ENCODE measurements around the gene PLEKHA1.

Gene PLEKHA1

DNA sequence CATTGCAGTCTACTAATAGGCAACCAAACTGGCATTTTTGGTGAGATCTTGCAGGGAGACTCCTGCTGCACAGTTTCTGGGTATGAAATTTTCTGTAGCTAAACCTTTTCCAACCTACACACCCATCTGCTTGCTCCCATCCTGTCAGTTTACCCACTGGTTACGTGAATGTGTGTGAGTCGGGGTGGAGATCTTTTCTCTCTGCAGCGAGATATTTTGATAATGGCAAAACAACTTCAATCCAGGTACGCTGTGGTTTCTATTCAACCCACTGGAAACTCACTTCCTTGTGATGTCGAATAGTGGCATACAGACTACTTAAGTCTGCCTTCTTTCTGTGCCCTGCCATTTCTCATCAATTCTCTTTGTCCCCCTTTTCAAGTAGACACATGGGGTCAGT, 4.5 kb downstream of the PLEKHA1 start:
- TF ChIP-seq, protein P1, sequence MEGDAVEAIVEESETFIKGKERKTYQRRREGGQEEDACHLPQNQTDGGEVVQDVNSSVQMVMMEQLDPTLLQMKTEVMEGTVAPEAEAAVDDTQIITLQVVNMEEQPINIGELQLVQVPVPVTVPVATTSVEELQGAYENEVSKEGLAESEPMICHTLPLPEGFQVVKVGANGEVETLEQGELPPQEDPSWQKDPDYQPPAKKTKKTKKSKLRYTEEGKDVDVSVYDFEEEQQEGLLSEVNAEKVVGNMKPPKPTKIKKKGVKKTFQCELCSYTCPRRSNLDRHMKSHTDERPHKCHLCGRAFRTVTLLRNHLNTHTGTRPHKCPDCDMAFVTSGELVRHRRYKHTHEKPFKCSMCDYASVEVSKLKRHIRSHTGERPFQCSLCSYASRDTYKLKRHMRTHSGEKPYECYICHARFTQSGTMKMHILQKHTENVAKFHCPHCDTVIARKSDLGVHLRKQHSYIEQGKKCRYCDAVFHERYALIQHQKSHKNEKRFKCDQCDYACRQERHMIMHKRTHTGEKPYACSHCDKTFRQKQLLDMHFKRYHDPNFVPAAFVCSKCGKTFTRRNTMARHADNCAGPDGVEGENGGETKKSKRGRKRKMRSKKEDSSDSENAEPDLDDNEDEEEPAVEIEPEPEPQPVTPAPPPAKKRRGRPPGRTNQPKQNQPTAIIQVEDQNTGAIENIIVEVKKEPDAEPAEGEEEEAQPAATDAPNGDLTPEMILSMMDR (IDR thresholded peaks at IDR 0.05; ENCODE audit: extremely low read depth, missing control alignments): no peak
- DNase-seq (ENCODE audit: low spot score): no peak

DNA sequence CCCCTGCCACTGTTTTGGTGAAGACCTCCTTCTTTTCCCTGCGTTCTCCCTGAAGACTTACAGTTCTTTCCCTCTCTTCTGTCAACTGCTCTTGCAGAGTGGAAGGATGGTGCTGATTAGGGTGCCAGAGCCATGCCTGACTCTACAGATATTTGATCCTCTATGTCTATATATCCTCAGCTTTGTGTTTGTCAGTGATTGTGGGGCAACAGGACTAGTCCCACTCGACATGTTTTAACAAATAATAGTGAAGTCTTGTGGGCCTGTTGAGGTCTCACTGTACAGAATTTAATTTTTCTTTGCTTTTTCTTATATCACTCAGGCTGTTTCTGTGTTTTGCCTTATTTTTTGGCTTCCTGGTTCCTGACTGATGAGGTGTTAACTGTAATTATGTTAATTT, 5.0 kb downstream of the PLEKHA1 start:
- TF ChIP-seq, protein P1 (IDR thresholded peaks at IDR 0.05; ENCODE audit: extremely low read depth, missing control alignments): no peak
- DNase-seq (ENCODE audit: low spot score): no peak

DNA sequence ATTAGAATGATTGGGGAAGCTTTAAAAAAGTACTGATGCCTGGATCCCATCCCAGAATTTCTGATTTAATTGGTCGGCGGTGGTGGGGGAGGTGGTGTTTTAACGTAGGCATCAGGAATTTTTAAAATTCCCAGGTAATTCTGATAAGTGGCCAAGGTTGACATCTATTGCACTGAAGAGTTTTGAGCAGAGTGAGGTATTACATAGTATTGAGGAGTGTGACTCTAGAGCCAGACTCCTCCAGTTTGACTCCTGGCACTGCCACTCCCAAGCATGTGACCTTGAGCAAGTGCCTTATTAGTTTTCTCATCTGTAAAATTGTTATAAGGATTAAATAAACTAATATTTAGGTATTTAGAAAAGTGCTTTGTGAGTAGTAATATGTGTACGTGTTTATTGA, 6.2 kb downstream of the PLEKHA1 start:
- no peak for DNase-seq (ENCODE audit: low spot score)
- TF ChIP-seq, protein P1 (IDR thresholded peaks at IDR 0.05; ENCODE audit: extremely low read depth, missing control alignments): no peak

DNA sequence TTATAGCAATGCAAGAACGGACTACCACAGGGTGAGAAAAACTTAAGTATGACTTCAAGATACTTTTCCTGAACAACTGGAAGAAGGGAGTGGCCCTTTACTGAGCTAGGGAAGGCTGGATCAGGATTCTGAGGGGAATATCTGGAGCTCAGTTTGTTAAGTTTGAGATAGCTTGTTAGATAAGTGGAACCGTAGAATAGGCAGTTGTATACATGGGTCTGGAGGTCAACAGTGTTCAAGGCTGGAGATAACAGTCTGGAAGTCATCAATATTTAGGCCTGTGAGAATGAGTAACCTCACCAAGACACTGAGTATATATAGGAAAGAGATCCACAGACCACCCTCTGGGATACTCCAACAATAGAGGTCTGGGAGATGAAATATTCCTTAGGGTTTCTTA, 7.2 kb downstream of the PLEKHA1 start:
- TF ChIP-seq, protein P1 (IDR thresholded peaks at IDR 0.05; ENCODE audit: extremely low read depth, missing control alignments): no peak
- no peak for DNase-seq (ENCODE audit: low spot score)

DNA sequence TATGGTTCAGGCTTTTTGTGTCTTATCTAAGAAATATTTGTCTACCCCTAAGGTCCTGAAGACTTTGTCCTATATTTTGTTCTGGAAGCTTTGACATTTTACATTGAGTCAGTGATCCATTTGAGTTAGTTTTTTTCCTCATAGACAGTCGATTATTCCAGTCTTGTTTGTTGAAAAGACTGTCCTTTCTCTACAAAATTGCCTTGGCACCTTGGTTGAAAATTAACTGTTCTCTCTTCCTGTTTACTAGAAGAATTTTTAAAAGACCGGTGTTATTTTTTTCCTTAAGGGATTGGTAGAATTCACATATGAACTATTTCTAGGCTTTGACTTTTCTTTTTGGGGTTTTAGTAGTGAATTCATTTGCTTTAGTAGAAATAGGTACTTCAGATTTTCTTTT, 12.0 kb downstream of the PLEKHA1 start:
- TF ChIP-seq, protein P1 (IDR thresholded peaks at IDR 0.05; ENCODE audit: extremely low read depth, missing control alignments): no peak
- DNase-seq (ENCODE audit: low spot score): no peak

DNA sequence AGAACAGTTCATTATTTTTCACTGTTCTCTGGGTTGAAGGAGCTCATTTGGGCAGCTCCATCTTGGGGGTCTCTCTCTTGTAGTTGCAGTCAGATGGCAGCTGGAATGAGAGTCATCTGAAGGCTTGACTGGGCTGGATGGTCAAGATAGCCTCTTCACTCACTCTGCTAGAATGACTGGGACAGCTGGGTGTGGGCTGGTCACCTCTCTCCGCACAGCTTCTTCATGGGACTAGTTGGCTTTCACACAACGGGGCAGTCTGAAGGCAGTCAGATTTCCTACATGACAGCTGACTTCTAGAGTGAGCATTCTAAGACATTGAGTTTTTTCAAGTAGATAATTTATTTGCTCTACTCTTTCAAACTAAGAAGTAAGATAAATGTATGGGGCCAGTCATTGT, 13.1 kb downstream of the PLEKHA1 start:
- TF ChIP-seq, protein P1 (IDR thresholded peaks at IDR 0.05; ENCODE audit: extremely low read depth, missing control alignments): no peak
- DNase-seq (ENCODE audit: low spot score): no peak

DNA sequence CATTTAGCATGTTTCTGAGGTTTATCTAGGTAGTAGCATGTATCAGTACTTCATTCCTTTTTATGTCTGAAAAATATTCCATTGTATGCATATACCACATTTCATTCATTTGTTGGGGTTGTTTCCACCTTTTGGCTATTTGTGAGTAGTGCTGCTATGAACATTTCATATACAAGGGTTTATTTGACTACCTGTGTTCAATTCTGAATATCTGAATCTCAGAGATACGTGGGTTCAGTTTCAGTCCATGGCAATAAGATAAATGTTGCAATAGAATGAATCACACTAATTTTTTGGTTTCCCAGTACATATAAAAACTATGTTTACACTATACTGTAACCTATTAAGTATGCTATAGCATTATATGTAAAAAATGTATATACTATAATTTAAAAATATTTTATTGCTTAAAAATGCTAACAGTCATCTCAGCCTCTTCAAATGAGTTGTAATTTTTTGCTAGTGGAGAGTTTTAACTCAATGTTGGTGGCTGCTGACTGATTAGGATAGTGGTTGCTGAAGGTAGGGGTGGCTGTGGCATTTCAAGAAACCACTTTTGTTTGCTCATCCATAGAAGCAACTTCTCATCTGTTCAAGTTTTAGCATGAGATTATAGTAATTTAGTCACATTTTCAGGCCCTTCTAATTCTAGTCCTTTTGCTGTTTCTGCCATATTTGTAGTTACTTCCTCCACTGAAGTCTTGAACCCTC, 13.9 kb downstream of the PLEKHA1 start:
- TF ChIP-seq, protein P1 (IDR thresholded peaks at IDR 0.05; ENCODE audit: extremely low read depth, missing control alignments): no peak
- DNase-seq (ENCODE audit: low spot score): no peak

Measured in GM20000 (cell line).